Thoracic aorta (tissue), 2 donors: ENCODE data around the gene SLC25A26. TPM values are rescaled to one million over a fixed set of nuclear protein-coding genes. Genes with fewer than 3 reads are reported as not detected.

Experiments
- ATAC-seq: fragments of 150-250 bp; one replicate; pipeline ENCODE4 v1.8.0; 2017; ENCODE audit warnings: low read depth; ENCODE audit not compliant: insufficient number of reproducible peaks, low FRiP score
- DNase-seq: peaks from one replicate; pipeline ENCODE4 v3.0.0-alpha.2; 2020; ENCODE audit warnings: low spot score
- H3K27ac ChIP-seq, 2 donors: fragments of 200-600 bp; sonication (generic); 1 replicate in 1 of 2; 2 replicates in 1 of 2; pipeline ENCODE4 v1.5.1; 2016; ENCODE audit warnings: mild to moderate bottlenecking in 2 of 2, moderate library complexity in 2 of 2
- H3K27me3 ChIP-seq: fragments of 200-600 bp; sonication (generic); replicated peaks from 2 replicates; pipeline ENCODE4 v1.6.0; 2016; ENCODE audit warnings: mild to moderate bottlenecking; ENCODE audit not compliant: insufficient read depth
- H3K36me3 ChIP-seq: fragments of 200-600 bp; sonication (generic); one replicate; pipeline ENCODE4 v1.5.1; 2016
- H3K4me1 ChIP-seq, 2 donors: fragments of 200-600 bp; sonication (generic); 1 replicate in 1 of 2; 2 replicates in 1 of 2; pipeline versions ENCODE4 v1.5.1 to v1.6.0; 2016; ENCODE audit warnings: low read depth in 2 of 2, mild to moderate bottlenecking in 1 of 2; ENCODE audit not compliant: control insufficient read depth in 1 of 2
- H3K4me3 ChIP-seq: fragments of 200-600 bp; sonication (generic); 2 replicates; pipeline ENCODE4 v1.5.1; 2016; ENCODE audit warnings: mild to moderate bottlenecking
- H3K9me3 ChIP-seq: fragments of 200-600 bp; sonication (generic); 2 replicates; pipeline ENCODE4 v1.5.1; 2016
- CTCF ChIP-seq: fragments of 200-600 bp; sonication (generic); IDR thresholded peaks from one replicate; pipeline ENCODE4 v1.5.1; 2019; ENCODE audit warnings: antibody characterized with exemption
- total RNA-seq, 2 donors: library from RNA; depleted of rRNA; stranded (reverse); fragments of >200 nt; gene quantifications; one replicate each; pipeline versions ENCODE4 v1.1.0 to v1.2.3, GENCODE V29; 2016

Gene SLC25A26
- total RNA-seq, 2 donors from 2014 or later = 32.5 to 32.8 TPM

DNA sequence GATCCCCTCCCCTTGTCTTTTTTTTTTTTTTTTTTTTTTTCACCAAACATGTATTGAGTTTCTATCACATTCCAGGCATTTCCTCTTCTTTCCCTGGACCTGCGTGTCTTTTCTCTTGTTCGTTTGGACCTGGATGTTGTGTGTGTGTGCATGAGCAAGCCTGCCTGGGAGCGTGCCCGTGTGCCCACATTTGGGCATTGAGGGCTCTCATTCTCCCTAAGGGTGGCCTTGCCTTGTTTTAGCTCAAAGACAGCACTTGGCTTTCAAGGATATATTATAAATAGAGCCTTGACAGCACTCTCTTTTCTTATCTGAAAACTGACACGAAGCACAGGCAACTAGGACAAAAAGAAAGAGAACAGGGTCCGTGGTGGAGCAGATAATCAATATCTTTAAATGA lies 39.0 kb upstream of the SLC25A26 start:
- Histone ChIP-seq H3K27me3 (no peaks in the 10 kb centered on the region), H3K4me1 (peaks cover 10 to 28% of the 10 kb centered on the region in 2 donors), H3K36me3 (no peaks in the 10 kb centered on the region), H3K4me3 (no peak overlapping the region), H3K9me3 (no peaks in the 10 kb centered on the region), H3K27ac (peak overlapping the region in 1 of 2 donors; percentile 13)
- no peak for TF ChIP-seq CTCF
- DNase-seq (no peak), ATAC-seq (no peak)

DNA sequence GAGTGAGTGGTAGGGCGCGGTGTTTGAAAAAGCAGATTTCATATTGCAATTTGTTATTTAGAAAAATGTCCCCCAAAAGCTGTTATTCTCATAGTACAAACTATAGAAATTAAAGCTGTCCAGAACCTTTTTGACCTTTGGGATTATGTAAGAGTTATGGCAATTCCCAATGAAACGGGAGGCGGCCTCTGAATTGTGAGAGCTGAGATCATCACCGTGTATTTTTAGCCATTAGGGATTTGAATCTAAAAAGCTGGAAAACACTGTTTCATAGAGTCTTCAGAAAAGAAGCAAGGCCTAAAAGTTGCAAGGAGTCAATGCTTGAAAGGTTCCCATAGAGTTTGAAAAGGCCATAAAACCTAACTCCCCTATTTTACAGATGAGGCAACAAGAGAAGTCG lies 38.6 kb upstream of the SLC25A26 start:
- TF ChIP-seq CTCF = no peak
- Histone ChIP-seq H3K4me1 (peaks cover 10 to 28% of the 10 kb centered on the region in 2 donors), H3K27me3 (no peaks in the 10 kb centered on the region), H3K27ac (peak overlapping the region in 1 of 2 donors; percentile 13), H3K36me3 (no peaks in the 10 kb centered on the region), H3K9me3 (no peaks in the 10 kb centered on the region), H3K4me3 (no peak overlapping the region)
- DNase-seq = no peak
- ATAC-seq = no peak

DNA sequence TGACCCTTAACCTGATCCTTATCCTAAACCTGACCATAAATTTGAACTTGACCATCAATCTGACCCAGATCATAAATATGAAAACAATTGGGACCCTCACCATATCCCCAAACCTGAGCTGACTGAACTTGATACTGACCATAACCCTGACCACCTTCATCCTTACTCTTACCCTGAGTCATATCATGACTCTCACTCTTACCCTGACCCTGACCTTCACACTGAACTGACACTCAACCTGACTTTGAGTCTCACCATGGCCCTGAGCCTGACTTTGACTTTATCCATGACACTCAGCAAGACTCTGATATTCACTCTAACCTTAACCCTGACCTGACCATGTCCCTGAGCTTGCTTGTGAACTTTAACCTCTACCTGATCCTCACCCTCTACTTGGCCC lies 34.3 kb upstream of the SLC25A26 start:
- peaks cover 5 to 12% of the 10 kb centered on the region in 2 donors for H3K4me1 ChIP-seq
- no peak for DNase-seq
- ATAC-seq = no peak

DNA sequence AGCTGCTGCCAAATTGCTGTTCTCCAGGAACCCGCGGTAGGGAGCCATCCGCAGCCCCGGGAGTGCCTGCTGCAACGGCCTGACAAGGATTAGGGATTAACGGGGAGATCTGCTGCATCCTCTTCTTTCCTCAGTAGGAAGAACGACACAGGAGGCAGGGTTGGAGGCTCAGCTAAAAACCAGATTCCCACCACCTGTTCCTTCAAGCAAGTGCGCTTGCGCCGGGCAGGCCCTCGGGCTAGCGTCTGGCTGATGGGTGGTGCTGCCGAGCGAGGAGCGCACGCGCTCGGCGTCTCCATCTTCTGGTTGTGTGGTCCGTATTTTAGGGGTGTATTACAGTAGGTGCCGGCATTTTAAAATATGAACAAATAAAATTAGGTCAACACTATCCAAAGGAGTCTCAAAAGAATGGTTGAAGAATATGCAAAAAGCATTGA lies 25.4 kb upstream of the SLC25A26 start:
- no peak for ATAC-seq

More for the DNA sequence above, 34.3 kb upstream of the SLC25A26 start:
- H3K36me3 ChIP-seq = no peaks in the 10 kb centered on the region
- no peaks in the 10 kb centered on the region for H3K27me3 ChIP-seq
- H3K9me3 ChIP-seq = no peaks in the 10 kb centered on the region
- TF ChIP-seq CTCF = no peak
- no peak overlapping the region for H3K27ac ChIP-seq
- H3K4me3 ChIP-seq = no peak overlapping the region

DNA sequence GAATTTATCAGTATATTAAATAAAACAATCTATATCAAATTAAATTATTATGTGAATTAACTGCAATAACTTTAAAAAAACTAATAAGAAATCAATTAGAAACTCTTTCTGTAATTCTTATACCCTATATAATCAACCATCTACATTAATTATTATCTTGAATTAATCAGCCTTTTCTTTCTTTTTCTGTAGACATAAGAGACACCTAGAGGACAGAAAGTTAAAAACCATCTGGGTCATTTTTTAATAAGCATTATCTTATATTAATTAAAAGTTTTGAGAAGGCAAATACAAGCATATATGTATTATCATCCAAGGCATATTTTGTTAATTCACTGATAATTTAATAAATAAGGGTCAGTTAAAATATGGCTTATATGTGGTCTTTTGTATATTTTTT lies 24.2 kb upstream of the SLC25A26 start:
- Histone ChIP-seq H3K4me1 (no peaks in the 10 kb centered on the region), H3K36me3 (no peaks in the 10 kb centered on the region), H3K4me3 (no peak overlapping the region), H3K27ac (no peak overlapping the region), H3K9me3 (no peaks in the 10 kb centered on the region), H3K27me3 (peaks cover 6% of the 10 kb centered on the region)
- no peak for TF ChIP-seq CTCF
- DNase-seq (no peak), ATAC-seq (no peak)

More for the DNA sequence above, 25.4 kb upstream of the SLC25A26 start:
- H3K4me3 ChIP-seq = peak overlapping the region; percentile 31
- peaks cover 6% of the 10 kb centered on the region for H3K27me3 ChIP-seq
- no peaks in the 10 kb centered on the region for H3K4me1 ChIP-seq
- DNase-seq = no peak
- no peak overlapping the region for H3K27ac ChIP-seq
- no peaks in the 10 kb centered on the region for H3K9me3 ChIP-seq
- peak; percentile 14 for TF ChIP-seq CTCF
- H3K36me3 ChIP-seq = no peaks in the 10 kb centered on the region
